Prostate gland (tissue), 2 donors: ENCODE measurements around the gene LRP2BP.

Experiments used
- POLR2A ChIP-seq: fragments of 450-650 bp; IDR thresholded peaks from one replicate; pipeline ENCODE4 v1.6.1; 2016; ENCODE audit warnings: antibody characterized with exemption, mild to moderate bottlenecking
- POLR2AphosphoS5 ChIP-seq: sonication (generic); formaldehyde crosslinking; IDR thresholded peaks from one replicate; pipeline ENCODE4 v1.6.1; 2017; ENCODE audit warnings: antibody characterized with exemption
- TF ChIP-seq, protein P1 (sequence below), 4 experiments: fragments of 200-600 bp in 2 of 4; fragments of 450-650 bp in 2 of 4; sonication (generic) in 2 of 4; IDR thresholded peaks; 1 replicate in 3 of 4; 2 replicates in 1 of 4; pipeline ENCODE4 v1.5.1; 2016 to 2019; ENCODE audit warnings: antibody characterized with exemption in 4 of 4, mild to moderate bottlenecking in 2 of 4, moderate library complexity in 2 of 4

DNA sequence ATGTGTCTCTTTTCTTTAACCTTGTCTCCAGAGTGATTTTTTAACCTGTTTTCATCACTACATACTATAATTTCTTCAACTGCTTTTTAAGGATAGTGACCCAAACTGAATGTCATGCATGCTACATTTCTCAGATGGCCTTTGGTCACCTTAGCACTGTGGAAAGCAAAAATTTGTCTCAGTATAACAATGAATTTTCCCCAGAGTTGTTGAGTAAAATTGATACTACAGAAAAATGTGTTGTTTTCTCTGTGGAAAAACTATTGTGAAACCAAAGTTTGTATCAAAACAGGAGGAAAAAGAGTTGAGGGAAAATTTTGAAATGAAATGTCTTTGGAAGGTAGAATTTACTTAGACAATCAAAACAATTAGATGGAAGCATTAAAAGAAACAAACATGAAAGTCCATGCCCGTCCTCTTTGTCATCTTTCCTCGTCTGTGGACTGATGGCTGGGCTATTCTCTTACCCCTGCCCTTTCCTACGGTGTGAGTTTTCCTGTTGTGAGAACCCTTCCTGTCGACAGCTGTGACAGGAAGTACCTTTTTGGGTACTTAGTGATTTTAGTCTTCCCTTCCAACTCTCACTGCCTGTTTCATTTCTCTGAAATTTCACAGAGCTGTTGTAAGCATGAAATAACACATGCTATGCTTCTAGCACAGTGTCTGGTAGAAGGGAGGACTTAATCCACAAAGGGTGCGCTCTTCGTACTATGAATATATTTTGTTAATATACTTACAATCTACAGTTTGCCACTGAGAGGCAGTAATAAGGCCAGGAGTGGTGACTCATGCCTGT lies 50.8 kb downstream of the LRP2BP start:
- TF ChIP-seq, protein P1, sequence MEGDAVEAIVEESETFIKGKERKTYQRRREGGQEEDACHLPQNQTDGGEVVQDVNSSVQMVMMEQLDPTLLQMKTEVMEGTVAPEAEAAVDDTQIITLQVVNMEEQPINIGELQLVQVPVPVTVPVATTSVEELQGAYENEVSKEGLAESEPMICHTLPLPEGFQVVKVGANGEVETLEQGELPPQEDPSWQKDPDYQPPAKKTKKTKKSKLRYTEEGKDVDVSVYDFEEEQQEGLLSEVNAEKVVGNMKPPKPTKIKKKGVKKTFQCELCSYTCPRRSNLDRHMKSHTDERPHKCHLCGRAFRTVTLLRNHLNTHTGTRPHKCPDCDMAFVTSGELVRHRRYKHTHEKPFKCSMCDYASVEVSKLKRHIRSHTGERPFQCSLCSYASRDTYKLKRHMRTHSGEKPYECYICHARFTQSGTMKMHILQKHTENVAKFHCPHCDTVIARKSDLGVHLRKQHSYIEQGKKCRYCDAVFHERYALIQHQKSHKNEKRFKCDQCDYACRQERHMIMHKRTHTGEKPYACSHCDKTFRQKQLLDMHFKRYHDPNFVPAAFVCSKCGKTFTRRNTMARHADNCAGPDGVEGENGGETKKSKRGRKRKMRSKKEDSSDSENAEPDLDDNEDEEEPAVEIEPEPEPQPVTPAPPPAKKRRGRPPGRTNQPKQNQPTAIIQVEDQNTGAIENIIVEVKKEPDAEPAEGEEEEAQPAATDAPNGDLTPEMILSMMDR (IDR thresholded peaks at IDR 0.05): no peak
- TF ChIP-seq POLR2A (no peak), POLR2AphosphoS5 (no peak)
